Measurements from ENCODE around the gene CHCHD3. TPM values are rescaled to one million over a fixed set of nuclear protein-coding genes. Genes with fewer than 3 reads are reported as not detected.
"Not testable (repeated sequence)": the region's sequence is repeated elsewhere in the genome, so short reads cannot be mapped to it uniquely, and the experiment has no call there.

The CHCHD3 gene
- total RNA-seq, 1 donor from 2014 or later, result 61.5 TPM

DNA sequence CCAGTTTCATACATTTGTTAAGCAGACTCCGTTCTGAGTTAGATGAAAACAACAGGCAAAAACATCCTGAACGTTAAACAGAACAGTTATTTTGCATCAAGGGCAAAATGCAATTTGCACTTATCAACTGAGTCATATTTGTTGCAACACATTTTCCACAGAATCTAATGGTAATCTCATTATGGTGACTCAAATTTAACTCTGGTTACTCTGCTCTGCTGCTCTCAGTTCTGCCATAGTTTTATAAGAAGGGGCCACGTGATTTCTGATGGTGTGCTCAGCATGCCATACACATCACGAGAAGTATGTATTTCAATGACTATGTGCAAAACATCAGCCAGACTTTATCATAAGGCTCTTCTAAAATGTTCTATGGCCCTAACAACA lies 148.8 kb downstream of the CHCHD3 start:
- Mint-ChIP-seq H3K9me3 (ENCODE audit: unreplicated experiment) (peaks cover 2% of the 10 kb centered on the region), H3K36me3 (ENCODE audit: unreplicated experiment) (peaks cover 4% of the 10 kb centered on the region), H3K4me1 (ENCODE audit: low read depth, unreplicated experiment) (peaks cover 9% of the 10 kb centered on the region), H3K4me3 (ENCODE audit: unreplicated experiment) (no peak overlapping the region), H3K27me3 (ENCODE audit: unreplicated experiment) (no peaks in the 10 kb centered on the region), H3K27ac (ENCODE audit: unreplicated experiment) (no peak overlapping the region)
- no peak for DNase-seq
- TF ChIP-seq, protein P1, sequence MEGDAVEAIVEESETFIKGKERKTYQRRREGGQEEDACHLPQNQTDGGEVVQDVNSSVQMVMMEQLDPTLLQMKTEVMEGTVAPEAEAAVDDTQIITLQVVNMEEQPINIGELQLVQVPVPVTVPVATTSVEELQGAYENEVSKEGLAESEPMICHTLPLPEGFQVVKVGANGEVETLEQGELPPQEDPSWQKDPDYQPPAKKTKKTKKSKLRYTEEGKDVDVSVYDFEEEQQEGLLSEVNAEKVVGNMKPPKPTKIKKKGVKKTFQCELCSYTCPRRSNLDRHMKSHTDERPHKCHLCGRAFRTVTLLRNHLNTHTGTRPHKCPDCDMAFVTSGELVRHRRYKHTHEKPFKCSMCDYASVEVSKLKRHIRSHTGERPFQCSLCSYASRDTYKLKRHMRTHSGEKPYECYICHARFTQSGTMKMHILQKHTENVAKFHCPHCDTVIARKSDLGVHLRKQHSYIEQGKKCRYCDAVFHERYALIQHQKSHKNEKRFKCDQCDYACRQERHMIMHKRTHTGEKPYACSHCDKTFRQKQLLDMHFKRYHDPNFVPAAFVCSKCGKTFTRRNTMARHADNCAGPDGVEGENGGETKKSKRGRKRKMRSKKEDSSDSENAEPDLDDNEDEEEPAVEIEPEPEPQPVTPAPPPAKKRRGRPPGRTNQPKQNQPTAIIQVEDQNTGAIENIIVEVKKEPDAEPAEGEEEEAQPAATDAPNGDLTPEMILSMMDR (IDR thresholded peaks at IDR 0.05; ENCODE audit: partially characterized antibody, unreplicated experiment), result no peak

DNA sequence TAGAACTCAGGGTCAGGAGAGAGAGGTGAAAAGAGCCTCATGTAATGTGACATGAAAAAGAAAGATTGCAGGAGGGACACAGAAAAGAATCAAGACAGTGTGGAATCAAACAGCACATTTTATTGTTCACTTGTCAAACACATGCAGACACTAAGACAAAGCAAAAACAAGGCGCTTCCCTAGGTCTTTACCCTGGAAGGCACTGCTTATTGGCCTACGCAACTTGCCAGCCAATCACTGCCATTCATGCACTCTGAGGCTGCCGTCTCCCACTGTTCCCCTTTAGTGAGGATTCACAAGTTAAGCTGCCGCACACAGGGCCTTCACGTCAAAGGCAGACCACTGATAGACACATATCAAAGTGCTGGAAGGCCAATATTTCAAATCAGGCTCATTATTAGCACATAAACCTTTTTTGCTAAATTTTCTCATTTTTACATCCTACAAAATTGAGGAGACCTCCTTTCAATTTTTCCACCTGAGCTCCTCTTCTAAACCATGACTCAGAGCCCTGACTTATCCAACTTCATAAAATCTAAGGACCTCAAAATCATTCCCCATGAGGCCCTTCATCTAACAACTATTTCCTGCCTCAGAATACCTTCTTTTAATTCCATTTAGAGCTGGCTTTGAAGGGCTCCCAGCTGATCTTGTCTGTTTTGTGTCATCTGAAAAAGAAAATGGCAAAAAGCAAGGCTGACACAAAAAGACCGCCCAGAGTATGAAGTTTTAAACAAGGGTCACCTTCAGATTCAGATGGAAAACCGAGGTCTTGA lies 149.4 kb downstream of the CHCHD3 start:
- no peak overlapping the region for H3K4me3 Mint-ChIP-seq (ENCODE audit: unreplicated experiment)
- TF ChIP-seq, protein P1 (IDR thresholded peaks at IDR 0.05; ENCODE audit: partially characterized antibody, unreplicated experiment), result no peak
- no peak overlapping the region for H3K27ac Mint-ChIP-seq (ENCODE audit: unreplicated experiment)
- DNase-seq, result no peak
- no peaks in the 10 kb centered on the region for H3K27me3 Mint-ChIP-seq (ENCODE audit: unreplicated experiment)
- peaks cover 4% of the 10 kb centered on the region for H3K36me3 Mint-ChIP-seq (ENCODE audit: unreplicated experiment)
- peaks cover 2% of the 10 kb centered on the region for H3K9me3 Mint-ChIP-seq (ENCODE audit: unreplicated experiment)
- H3K4me1 Mint-ChIP-seq (ENCODE audit: low read depth, unreplicated experiment), result peaks cover 9% of the 10 kb centered on the region

DNA sequence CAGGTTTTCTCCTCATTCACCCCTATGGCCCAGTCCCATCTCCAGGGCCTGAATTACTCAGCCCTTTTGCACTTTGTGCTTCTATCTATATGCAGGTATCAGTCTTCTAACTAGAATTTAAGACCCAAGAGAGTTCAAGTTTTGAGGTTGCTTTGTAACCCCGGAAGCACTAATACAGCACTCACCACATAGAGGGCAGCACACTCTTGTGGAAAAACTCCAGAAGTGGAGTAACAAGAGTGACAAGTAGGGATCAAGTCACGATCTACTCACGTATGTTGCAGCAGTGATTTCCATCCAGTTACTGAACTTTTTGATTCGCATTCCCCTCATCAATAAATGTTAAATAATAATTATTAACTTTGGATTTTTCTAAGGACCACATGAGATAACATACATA lies 151.0 kb downstream of the CHCHD3 start:
- H3K27me3 Mint-ChIP-seq (ENCODE audit: unreplicated experiment), result no peaks in the 10 kb centered on the region

DNA sequence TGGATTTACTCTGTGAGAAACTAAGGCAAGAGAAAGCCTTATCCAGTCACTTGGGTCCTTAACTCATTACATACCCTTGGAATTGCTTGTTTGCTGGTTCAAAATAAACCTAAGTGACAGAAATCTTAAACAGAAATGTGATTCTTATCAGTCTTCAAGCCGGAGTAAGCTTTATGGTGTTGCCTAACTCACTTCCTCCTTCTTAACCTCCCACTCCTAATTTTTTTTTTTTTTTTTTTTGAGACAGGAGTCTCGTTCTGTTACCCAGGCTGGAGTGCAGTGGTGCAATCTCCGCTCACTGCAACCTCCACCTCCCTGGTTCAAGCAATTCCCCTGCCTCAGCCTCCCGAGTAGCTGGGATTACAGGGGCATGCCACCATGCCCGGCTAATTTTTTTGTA lies 151.9 kb downstream of the CHCHD3 start:
- H3K4me1 Mint-ChIP-seq (ENCODE audit: low read depth, unreplicated experiment); H3K4me3 Mint-ChIP-seq (ENCODE audit: unreplicated experiment); H3K27me3 Mint-ChIP-seq (ENCODE audit: unreplicated experiment); DNase-seq; H3K9me3 Mint-ChIP-seq (ENCODE audit: unreplicated experiment); H3K27ac Mint-ChIP-seq (ENCODE audit: unreplicated experiment); H3K36me3 Mint-ChIP-seq (ENCODE audit: unreplicated experiment): not testable (repeated sequence)

More for the DNA sequence above, 151.0 kb downstream of the CHCHD3 start:
- Mint-ChIP-seq H3K4me1 (ENCODE audit: low read depth, unreplicated experiment) (peaks cover 9% of the 10 kb centered on the region), H3K9me3 (ENCODE audit: unreplicated experiment) (peaks cover 2% of the 10 kb centered on the region), H3K4me3 (ENCODE audit: unreplicated experiment) (no peak overlapping the region), H3K36me3 (ENCODE audit: unreplicated experiment) (peaks cover 4% of the 10 kb centered on the region), H3K27ac (ENCODE audit: unreplicated experiment) (no peak overlapping the region)
- DNase-seq, result no peak
- TF ChIP-seq, protein P1 (IDR thresholded peaks at IDR 0.05; ENCODE audit: partially characterized antibody, unreplicated experiment), result peak; percentile 18

DNA sequence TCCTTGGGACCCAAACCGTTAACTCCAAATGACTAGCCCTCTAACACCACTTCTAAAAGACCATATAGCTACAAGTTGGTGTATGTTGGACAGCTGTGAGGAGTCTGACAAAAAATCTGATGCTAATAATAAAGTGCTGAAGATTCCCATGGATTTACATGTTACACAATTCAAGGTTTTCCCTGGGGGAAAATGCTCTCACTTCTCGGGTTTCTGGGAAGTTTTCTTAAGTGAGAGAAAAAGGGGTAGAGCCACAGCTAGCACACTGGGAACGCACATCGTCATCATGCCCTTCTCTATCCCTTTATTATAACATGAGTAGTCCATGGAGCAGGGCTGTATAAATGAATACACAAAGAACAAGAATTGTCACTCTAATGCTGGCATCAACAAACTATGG lies 162.1 kb downstream of the CHCHD3 start:
- Mint-ChIP-seq H3K27me3 (ENCODE audit: unreplicated experiment) (no peaks in the 10 kb centered on the region), H3K9me3 (ENCODE audit: unreplicated experiment) (peaks cover 1% of the 10 kb centered on the region), H3K27ac (ENCODE audit: unreplicated experiment) (no peak overlapping the region), H3K36me3 (ENCODE audit: unreplicated experiment) (no peaks in the 10 kb centered on the region), H3K4me1 (ENCODE audit: low read depth, unreplicated experiment) (no peaks in the 10 kb centered on the region), H3K4me3 (ENCODE audit: unreplicated experiment) (no peak overlapping the region)
- no peak for DNase-seq
- TF ChIP-seq, protein P1 (IDR thresholded peaks at IDR 0.05; ENCODE audit: partially characterized antibody, unreplicated experiment), result no peak
